Measurements from ENCODE around the gene RAVER1. TPM values are rescaled to one million over a fixed set of nuclear protein-coding genes. Genes with fewer than 3 reads are reported as not detected.

The RAVER1 gene
- total and polyA plus RNA-seq, 2 donors (not counting 3 experiments of a cell fraction or from before 2014, with no cell fraction given): 5.2 to 47.6 TPM

- Histone ChIP-seq H2AFZ (ENCODE audit: low read depth, low read length) (no peak overlapping the region), H4K20me1 (replicated peaks; ENCODE audit: control insufficient read depth, extremely low read depth, insufficient read depth, low read length) (no peaks in the 10 kb centered on the region), H3K9me1 (replicated peaks; ENCODE audit: control insufficient read depth, extremely low read depth, insufficient read depth, low read length) (no peaks in the 10 kb centered on the region), H3K4me3 (replicated peaks in 1 of 3; ENCODE audit: insufficient read depth in 1 of 3, low read depth in 1 of 3, low read length in 3 of 3) (no peak overlapping the region), H3K36me3 (ENCODE audit: control insufficient read depth in 2 of 2, extremely low read depth in 1 of 2, insufficient read depth in 2 of 2, low read length in 2 of 2) (peaks cover 6 to 49% of the 10 kb centered on the region in 2 experiments), H3K4me1 (ENCODE audit: control insufficient read depth, extremely low read depth, insufficient read depth, low read length) (no peaks in the 10 kb centered on the region), H3K27ac (ENCODE audit: insufficient read depth, low read depth, low read length) (no peak overlapping the region), H3K9ac (replicated peaks; ENCODE audit: extremely low read depth, insufficient read depth, low read length) (no peak overlapping the region), H3K9me3 (replicated peaks; ENCODE audit: control insufficient read depth, insufficient read depth, low read length) (no peaks in the 10 kb centered on the region), H3K27me3 (ENCODE audit: control insufficient read depth in 2 of 2, insufficient read depth in 2 of 2, low read length in 2 of 2) (no peaks in the 10 kb centered on the region), H3K4me2 (ENCODE audit: insufficient read depth, low read length) (no peak overlapping the region), H3K79me2 (ENCODE audit: control insufficient read depth, insufficient read depth, low read length) (no peaks in the 10 kb centered on the region)
- TSS peak; percentile 40 for BruUV-seq (replicated peaks)
- dilution Hi-C loops (cut with MboI; ENCODE audit: extremely low pct_ligation_motif_present, low sequenced_read_pairs) (no loop called here), intact Hi-C loops (cut with micrococcal nuclease) (no loop called here)
- TF ChIP-seq MYC (IDR thresholded peaks at IDR 0.05; ENCODE audit: low read depth, low read length) (no peak), POLR2A (IDR thresholded peaks at IDR 0.05; ENCODE audit: low read depth, low read length) (no peak), GATA2 (IDR thresholded peaks at IDR 0.05; ENCODE audit: insufficient read depth, insufficient read length, low read depth, low read length) (no peak), FOS (IDR thresholded peaks at IDR 0.05; ENCODE audit: borderline replicate concordance, insufficient read depth, low read length) (no peak), EZH2 (IDR thresholded peaks at IDR 0.05; ENCODE audit: borderline replicate concordance, low read depth, low read length, severe bottlenecking) (no peak), POLR2AphosphoS5 (IDR thresholded peaks at IDR 0.05; ENCODE audit: insufficient read depth, low read depth, low read length) (no peak), JUN (IDR thresholded peaks at IDR 0.05; ENCODE audit: borderline replicate concordance, insufficient read depth, insufficient read length, low read depth) (no peak)
- TF ChIP-seq, protein P1, sequence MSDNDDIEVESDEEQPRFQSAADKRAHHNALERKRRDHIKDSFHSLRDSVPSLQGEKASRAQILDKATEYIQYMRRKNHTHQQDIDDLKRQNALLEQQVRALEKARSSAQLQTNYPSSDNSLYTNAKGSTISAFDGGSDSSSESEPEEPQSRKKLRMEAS (IDR thresholded peaks at IDR 0.05; ENCODE audit: insufficient read depth, insufficient read length): no peak
- TF ChIP-seq, protein P2, sequence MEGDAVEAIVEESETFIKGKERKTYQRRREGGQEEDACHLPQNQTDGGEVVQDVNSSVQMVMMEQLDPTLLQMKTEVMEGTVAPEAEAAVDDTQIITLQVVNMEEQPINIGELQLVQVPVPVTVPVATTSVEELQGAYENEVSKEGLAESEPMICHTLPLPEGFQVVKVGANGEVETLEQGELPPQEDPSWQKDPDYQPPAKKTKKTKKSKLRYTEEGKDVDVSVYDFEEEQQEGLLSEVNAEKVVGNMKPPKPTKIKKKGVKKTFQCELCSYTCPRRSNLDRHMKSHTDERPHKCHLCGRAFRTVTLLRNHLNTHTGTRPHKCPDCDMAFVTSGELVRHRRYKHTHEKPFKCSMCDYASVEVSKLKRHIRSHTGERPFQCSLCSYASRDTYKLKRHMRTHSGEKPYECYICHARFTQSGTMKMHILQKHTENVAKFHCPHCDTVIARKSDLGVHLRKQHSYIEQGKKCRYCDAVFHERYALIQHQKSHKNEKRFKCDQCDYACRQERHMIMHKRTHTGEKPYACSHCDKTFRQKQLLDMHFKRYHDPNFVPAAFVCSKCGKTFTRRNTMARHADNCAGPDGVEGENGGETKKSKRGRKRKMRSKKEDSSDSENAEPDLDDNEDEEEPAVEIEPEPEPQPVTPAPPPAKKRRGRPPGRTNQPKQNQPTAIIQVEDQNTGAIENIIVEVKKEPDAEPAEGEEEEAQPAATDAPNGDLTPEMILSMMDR (IDR thresholded peaks at IDR 0.05; ENCODE audit: extremely low read depth in 1 of 2, insufficient read depth in 1 of 2, low read depth in 1 of 2, low read length in 2 of 2): no peak
- DNase-seq (ENCODE audit: low read depth, low spot score) (no peak), FAIRE-seq (no peak)
- POLR2A ChIA-PET: no interaction called here
- CTCF ChIA-PET: no interaction called here
These were observed 32.2 kb upstream of the RAVER1 start for GRCh38 chr19:10365518-10365917.

Data from endothelial cell of umbilical vein (primary cell).